ENCODE measurements around the gene ANK3.

DNA sequence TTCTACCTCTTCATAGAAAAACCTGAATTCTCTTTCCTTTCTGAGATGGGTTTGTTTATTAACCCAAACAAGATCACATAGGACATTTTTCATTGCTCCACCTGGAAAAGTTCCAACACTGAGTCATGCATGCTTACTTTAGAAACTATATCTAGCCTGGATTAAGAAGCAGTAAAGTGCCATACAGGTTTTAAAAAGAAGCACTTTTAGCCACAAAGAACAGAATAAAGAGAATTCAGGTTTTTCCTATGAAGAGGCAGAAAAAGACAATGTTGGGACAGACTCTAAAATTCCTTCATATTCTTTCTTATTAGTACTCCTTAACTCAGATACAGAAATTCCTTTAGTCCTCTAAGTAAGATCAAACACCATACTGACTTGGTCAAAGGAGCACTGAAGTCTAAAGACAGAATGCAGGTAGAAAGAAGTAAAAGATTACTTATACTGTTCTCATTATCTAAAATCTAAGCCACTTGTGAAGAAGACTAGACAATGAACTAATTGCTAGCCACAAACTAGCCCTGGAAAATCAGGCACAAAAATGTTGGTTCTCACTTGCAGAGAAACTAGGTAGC, 241.3 kb downstream of the ANK3 start:
- TF ChIP-seq, protein P1, sequence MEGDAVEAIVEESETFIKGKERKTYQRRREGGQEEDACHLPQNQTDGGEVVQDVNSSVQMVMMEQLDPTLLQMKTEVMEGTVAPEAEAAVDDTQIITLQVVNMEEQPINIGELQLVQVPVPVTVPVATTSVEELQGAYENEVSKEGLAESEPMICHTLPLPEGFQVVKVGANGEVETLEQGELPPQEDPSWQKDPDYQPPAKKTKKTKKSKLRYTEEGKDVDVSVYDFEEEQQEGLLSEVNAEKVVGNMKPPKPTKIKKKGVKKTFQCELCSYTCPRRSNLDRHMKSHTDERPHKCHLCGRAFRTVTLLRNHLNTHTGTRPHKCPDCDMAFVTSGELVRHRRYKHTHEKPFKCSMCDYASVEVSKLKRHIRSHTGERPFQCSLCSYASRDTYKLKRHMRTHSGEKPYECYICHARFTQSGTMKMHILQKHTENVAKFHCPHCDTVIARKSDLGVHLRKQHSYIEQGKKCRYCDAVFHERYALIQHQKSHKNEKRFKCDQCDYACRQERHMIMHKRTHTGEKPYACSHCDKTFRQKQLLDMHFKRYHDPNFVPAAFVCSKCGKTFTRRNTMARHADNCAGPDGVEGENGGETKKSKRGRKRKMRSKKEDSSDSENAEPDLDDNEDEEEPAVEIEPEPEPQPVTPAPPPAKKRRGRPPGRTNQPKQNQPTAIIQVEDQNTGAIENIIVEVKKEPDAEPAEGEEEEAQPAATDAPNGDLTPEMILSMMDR (IDR thresholded peaks at IDR 0.05; ENCODE audit: low read length): no peak
- TF ChIP-seq EZH2phosphoT487 (IDR thresholded peaks at IDR 0.05; ENCODE audit: low read length): no peak
- TF ChIP-seq EZH2 (optimal IDR thresholded peaks at IDR 0.05; ENCODE audit: low read depth, low read length): no peak

Data from MM.1S (cell line).